ENCODE results near the gene GPR39. TPM values are rescaled to one million over a fixed set of nuclear protein-coding genes. Genes with fewer than 3 reads are reported as not detected.

Gene GPR39
- total and polyA plus RNA-seq, 7 donors = 0.05 to 0.08 TPM; not detected in 5

GRCh38 chr2:132426033-132426432 is 9.4 kb downstream of the GPR39 start:
- WGBS, 3 donors = 55 to 84% (median 70%) methylated on average over 3 of the region's 3 CpGs
- H3K27me3 ChIP-seq (ENCODE audit: insufficient read depth in 3 of 3, low read length in 2 of 3) = no peaks in the 10 kb centered on the region
- intact Hi-C loops (cut with DNase I) = no loop called here
- ATAC-seq (no peak), DNase-seq (no peak)
- no peak for TF ChIP-seq CTCF (IDR thresholded peaks at IDR 0.05)
- H3K9me3 ChIP-seq = no peaks in the 10 kb centered on the region
- no peaks in the 10 kb centered on the region for H3K36me3 ChIP-seq (ENCODE audit: insufficient read depth in 1 of 2, low read depth in 1 of 2)
- no peaks in the 10 kb centered on the region for H3K4me1 ChIP-seq
- no peak overlapping the region for H3K4me3 ChIP-seq
- H3K27ac ChIP-seq = no peak overlapping the region

DNA sequence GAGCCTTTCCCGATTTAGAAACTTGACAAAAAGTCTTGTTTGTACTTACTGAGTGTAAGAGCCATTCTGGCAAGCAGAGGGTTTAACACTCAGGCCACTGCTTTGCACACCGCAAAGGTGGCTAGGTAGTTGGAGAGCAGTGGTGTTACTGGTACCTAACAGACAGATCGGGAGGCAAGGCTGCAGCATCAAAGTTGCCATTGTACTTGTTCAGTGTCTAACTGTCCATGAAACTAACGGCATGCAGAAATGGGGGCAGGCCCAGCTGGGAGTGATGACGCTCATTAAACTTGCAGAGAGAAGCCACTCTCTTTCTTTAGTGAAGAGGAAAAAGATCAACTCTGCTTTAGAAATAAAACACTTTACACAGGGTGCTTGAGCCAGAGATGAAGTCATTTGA is 10.1 kb downstream of the GPR39 start:
- Histone ChIP-seq H3K4me1 (no peaks in the 10 kb centered on the region), H3K36me3 (ENCODE audit: insufficient read depth in 1 of 2, low read depth in 1 of 2) (no peaks in the 10 kb centered on the region), H3K27me3 (ENCODE audit: insufficient read depth in 3 of 3, low read length in 2 of 3) (no peaks in the 10 kb centered on the region), H3K4me3 (no peak overlapping the region), H3K27ac (no peak overlapping the region), H3K9me3 (no peaks in the 10 kb centered on the region)
- TF ChIP-seq CTCF (IDR thresholded peaks at IDR 0.05) = no peak
- 70 to 80% (median 74%) methylated on average over 5 of the region's 5 CpGs for WGBS, 3 donors
- ATAC-seq (no peak), DNase-seq (no peak)
- intact Hi-C loops (cut with DNase I) = no loop called here

- Histone ChIP-seq H3K4me3 (no peak overlapping the region), H3K36me3 (ENCODE audit: insufficient read depth in 1 of 2, low read depth in 1 of 2) (no peaks in the 10 kb centered on the region), H3K9me3 (no peaks in the 10 kb centered on the region), H3K27me3 (ENCODE audit: insufficient read depth in 3 of 3, low read length in 2 of 3) (no peaks in the 10 kb centered on the region), H3K4me1 (no peaks in the 10 kb centered on the region), H3K27ac (no peak overlapping the region)
- ATAC-seq (no peak), DNase-seq (no peak)
- WGBS, 3 donors = 76 to 86% (median 80%) methylated on average over 2 of the region's 2 CpGs
- TF ChIP-seq CTCF (IDR thresholded peaks at IDR 0.05) = no peak
- intact Hi-C loops (cut with DNase I) = no loop called here
Observed at GRCh38 chr2:132429351-132429750, 12.7 kb downstream of the GPR39 start.

GRCh38 chr2:132429941-132430573 is 13.5 kb downstream of the GPR39 start:
- no peaks in the 10 kb centered on the region for H3K36me3 ChIP-seq (ENCODE audit: insufficient read depth in 1 of 2, low read depth in 1 of 2)
- H3K4me1 ChIP-seq = no peaks in the 10 kb centered on the region
- H3K27ac ChIP-seq = no peak overlapping the region
- DNase-seq = no peak
- WGBS, 3 donors = 75 to 90% (median 75%) methylated on average over 2 of the region's 2 CpGs
- H3K27me3 ChIP-seq (ENCODE audit: insufficient read depth in 3 of 3, low read length in 2 of 3) = no peaks in the 10 kb centered on the region
- TF ChIP-seq CTCF (IDR thresholded peaks at IDR 0.05) = no peak
- no peak overlapping the region for H3K4me3 ChIP-seq
- no peak for ATAC-seq
- intact Hi-C loops (cut with DNase I) = no loop called here
- H3K9me3 ChIP-seq = no peaks in the 10 kb centered on the region

DNA sequence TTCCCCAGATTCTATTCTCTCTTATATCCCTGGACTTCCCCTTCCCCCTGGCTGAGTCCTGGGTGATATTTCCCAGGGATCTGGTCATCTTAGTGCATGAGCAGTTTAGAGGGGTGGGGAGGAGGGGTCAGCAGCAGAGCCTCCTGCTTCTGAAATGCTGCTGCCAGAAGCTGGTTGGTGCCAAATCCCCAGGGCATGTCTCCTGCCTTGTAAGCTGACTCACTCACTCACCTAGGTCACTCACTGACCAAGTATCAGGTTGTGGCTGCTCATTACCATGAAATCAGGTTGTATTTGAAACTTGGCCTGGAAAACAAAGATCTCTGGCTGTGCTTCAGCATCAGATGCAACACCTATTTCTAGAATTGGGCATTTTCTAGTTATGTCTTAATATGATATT is 14.3 kb downstream of the GPR39 start:
- Histone ChIP-seq H3K9me3 (no peaks in the 10 kb centered on the region), H3K27me3 (ENCODE audit: insufficient read depth in 3 of 3, low read length in 2 of 3) (no peaks in the 10 kb centered on the region), H3K36me3 (ENCODE audit: insufficient read depth in 1 of 2, low read depth in 1 of 2) (no peaks in the 10 kb centered on the region), H3K4me1 (no peaks in the 10 kb centered on the region), H3K27ac (no peak overlapping the region), H3K4me3 (no peak overlapping the region)
- TF ChIP-seq CTCF (IDR thresholded peaks at IDR 0.05) = no peak
- no peak for ATAC-seq
- intact Hi-C loops (cut with DNase I) = no loop called here
- no peak for DNase-seq
